ENCODE data around the gene IQGAP2.

Gene IQGAP2

GRCh38 chr5:76402886-76403765, at the start of gene IQGAP2:
Gene IQGAP2, plus strand, starts transcription at chr5:76403285. Its CDS starts 261 bp downstream, at chr5:76403546.
- peak; percentile 80 for DNase-seq (ENCODE audit: low spot score)

- DNase-seq (ENCODE audit: low spot score), result no peak
Measured at GRCh38 chr5:76356887-76357286, 46.2 kb upstream of the IQGAP2 start.

- peak; percentile 94 for DNase-seq (ENCODE audit: low spot score)
Measured at GRCh38 chr5:76363352-76364225, 39.5 kb upstream of the IQGAP2 start.

- DNase-seq (ENCODE audit: low spot score), result no peak
Measured at GRCh38 chr5:76364226-76364589, 38.9 kb upstream of the IQGAP2 start.

- DNase-seq (ENCODE audit: low spot score), result no peak
Measured at GRCh38 chr5:76365561-76365960, 37.5 kb upstream of the IQGAP2 start.

GRCh38 chr5:76366596-76366995, 36.5 kb upstream of the IQGAP2 start:
- DNase-seq (ENCODE audit: low spot score), result peak; percentile 31

- DNase-seq (ENCODE audit: low spot score), result peak; percentile 34
Measured at GRCh38 chr5:76367623-76368371, 35.3 kb upstream of the IQGAP2 start.

GRCh38 chr5:76368941-76369340, 34.1 kb upstream of the IQGAP2 start:
- no peak for DNase-seq (ENCODE audit: low spot score)

- DNase-seq (ENCODE audit: low spot score), result peak; percentile 32
Measured at GRCh38 chr5:76369668-76370067, 33.4 kb upstream of the IQGAP2 start.

- DNase-seq (ENCODE audit: low spot score), result peak; percentile 33
Measured at GRCh38 chr5:76371960-76372322, 31.1 kb upstream of the IQGAP2 start.

- peak; percentile 93 for DNase-seq (ENCODE audit: low spot score)
Measured at GRCh38 chr5:76372323-76373054, 30.6 kb upstream of the IQGAP2 start.

- peak; percentile 44 for DNase-seq (ENCODE audit: low spot score)
Measured at GRCh38 chr5:76376148-76376865, 26.8 kb upstream of the IQGAP2 start.

- DNase-seq (ENCODE audit: low spot score), result peak; percentile 51
Measured at GRCh38 chr5:76376866-76377230, 26.2 kb upstream of the IQGAP2 start.

GRCh38 chr5:76378355-76378754, 24.7 kb upstream of the IQGAP2 start:
- DNase-seq (ENCODE audit: low spot score), result no peak

GRCh38 chr5:76379316-76379715, 23.8 kb upstream of the IQGAP2 start:
- no peak for DNase-seq (ENCODE audit: low spot score)

GRCh38 chr5:76379855-76380254, 23.2 kb upstream of the IQGAP2 start:
- DNase-seq (ENCODE audit: low spot score), result no peak

GRCh38 chr5:76380346-76381066, 22.6 kb upstream of the IQGAP2 start:
- DNase-seq (ENCODE audit: low spot score), result peak; percentile 53

- DNase-seq (ENCODE audit: low spot score), result no peak
Measured at GRCh38 chr5:76383126-76383832, 19.8 kb upstream of the IQGAP2 start.

- DNase-seq (ENCODE audit: low spot score), result no peak
Measured at GRCh38 chr5:76384189-76384588, 18.9 kb upstream of the IQGAP2 start.

GRCh38 chr5:76384705-76385104, 18.4 kb upstream of the IQGAP2 start:
- no peak for DNase-seq (ENCODE audit: low spot score)
